Activated gamma-delta T cell treated with anti-CD3 and anti-CD28 coated beads, Interleukin-2, amount 50 U/mL, for 16 hours (primary cell): ENCODE data around the gene RASA3.
"Not testable (repeated sequence)": the region's sequence is repeated elsewhere in the genome, so short reads cannot be mapped to it uniquely, and the experiment has no call there.

Experiments used
- DNase-seq: peaks from one replicate; pipeline ENCODE4 v3.0.0-alpha.2; 2020; ENCODE audit warnings: low read depth

RASA3 gene

GRCh38 chr13:114080739-114081561 is 51.5 kb downstream of the RASA3 start:
- no peak for DNase-seq

- DNase-seq = no peak
Observed at GRCh38 chr13:114079601-114080536, 52.6 kb downstream of the RASA3 start.

GRCh38 chr13:114078461-114079451 is 53.7 kb downstream of the RASA3 start:
- DNase-seq = no peak

- DNase-seq = no peak
Observed at GRCh38 chr13:114077933-114078325, 54.5 kb downstream of the RASA3 start.

- no peak for DNase-seq
Observed at GRCh38 chr13:114077099-114077932, 55.1 kb downstream of the RASA3 start.

GRCh38 chr13:114076329-114077090 is 55.9 kb downstream of the RASA3 start:
- no peak for DNase-seq

- not testable (repeated sequence) for DNase-seq
Observed at GRCh38 chr13:114075811-114076210, 56.6 kb downstream of the RASA3 start.

GRCh38 chr13:114074671-114075315 is 57.6 kb downstream of the RASA3 start:
- DNase-seq = no peak

GRCh38 chr13:114073881-114074612 is 58.4 kb downstream of the RASA3 start:
- no peak for DNase-seq

- no peak for DNase-seq
Observed at GRCh38 chr13:114072421-114072820, 60.0 kb downstream of the RASA3 start.

GRCh38 chr13:114071991-114072390 is 60.4 kb downstream of the RASA3 start:
- no peak for DNase-seq

- DNase-seq = no peak
Observed at GRCh38 chr13:114071410-114071809, 61.0 kb downstream of the RASA3 start.

- no peak for DNase-seq
Observed at GRCh38 chr13:114070098-114070799, 62.2 kb downstream of the RASA3 start.

- no peak for DNase-seq
Observed at GRCh38 chr13:114069376-114070097, 62.9 kb downstream of the RASA3 start.

GRCh38 chr13:114068656-114069318 is 63.6 kb downstream of the RASA3 start:
- DNase-seq = no peak

- no peak for DNase-seq
Observed at GRCh38 chr13:114067886-114068651, 64.4 kb downstream of the RASA3 start.
